HG03039 (cell line): Measurements from ENCODE around the gene RBM25.
"Not testable (repeated sequence)": the region's sequence is repeated elsewhere in the genome, so short reads cannot be mapped to it uniquely, and the experiment has no call there.

ENCODE experiments used
- ATAC-seq: cut with Tn5 transposase; IDR thresholded peaks from one replicate; pipeline ENCODE4 v1.9.1; 2021; ENCODE audit warnings: mild to moderate bottlenecking, moderate library complexity; ENCODE audit not compliant: unreplicated experiment

RBM25 gene

GRCh38 chr14:73168274-73168673 is 109.9 kb downstream of the RBM25 start:
- no peak for ATAC-seq

GRCh38 chr14:73168691-73169090 is 110.4 kb downstream of the RBM25 start:
- ATAC-seq, result no peak

GRCh38 chr14:73169855-73170254 is 111.5 kb downstream of the RBM25 start:
- not testable (repeated sequence) for ATAC-seq

- no peak for ATAC-seq
These were observed 112.4 kb downstream of the RBM25 start for GRCh38 chr14:73170686-73171085.

GRCh38 chr14:73172500-73172899 is 114.2 kb downstream of the RBM25 start:
- no peak for ATAC-seq

- no peak for ATAC-seq
These were observed 114.9 kb downstream of the RBM25 start for GRCh38 chr14:73173092-73173735.
